Kidney tubule cell (primary cell): ENCODE data around the gene CYP51A1.
A peak's percentile ranks its signal among the peaks of the same experiment; 100 is the strongest.
"Not testable (repeated sequence)": the region's sequence is repeated elsewhere in the genome, so short reads cannot be mapped to it uniquely, and the experiment has no call there.

Experiments
- DNase-seq: peaks from one replicate; pipeline ENCODE4 v3.0.0-alpha.2; 2018; ENCODE audit warnings: low spot score

The CYP51A1 gene

DNA sequence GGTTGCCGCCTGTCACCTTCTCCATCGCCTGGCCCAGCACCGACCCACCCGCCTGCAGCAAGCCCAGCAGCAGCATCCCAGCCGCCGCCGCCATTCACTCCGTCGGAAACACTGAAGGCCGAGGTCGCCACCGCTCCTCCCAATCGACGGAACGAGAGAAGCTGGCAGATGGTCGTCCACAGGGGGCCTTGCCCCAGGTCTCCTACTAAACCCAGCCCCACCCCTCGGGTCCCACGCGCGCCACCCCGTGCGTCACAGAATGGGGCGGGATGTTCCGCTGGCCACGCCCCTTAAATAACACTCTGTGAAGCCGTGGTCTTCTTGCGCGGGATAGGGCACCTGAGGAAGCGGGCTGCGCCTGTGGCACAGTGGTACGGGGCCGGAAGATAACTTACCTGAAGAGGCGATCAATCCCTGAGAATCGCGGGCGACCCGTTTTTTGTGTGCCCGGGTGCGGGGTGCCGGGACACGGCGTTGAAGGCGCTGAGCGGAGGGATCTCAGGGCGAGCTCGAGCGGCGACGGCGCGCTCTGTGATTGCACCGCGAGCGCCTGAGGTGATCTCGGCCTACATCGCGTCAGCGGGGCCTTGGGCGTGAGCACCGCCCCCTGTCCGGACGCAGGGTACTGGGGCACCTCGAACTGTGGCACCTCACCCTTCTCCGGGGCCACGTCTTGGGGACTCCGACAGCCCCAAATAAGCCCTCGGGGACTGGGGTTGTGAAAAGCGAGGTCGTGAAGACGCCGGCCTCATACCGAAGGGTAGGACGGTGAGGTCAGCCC is at the start of gene CYP51A1:
Gene CYP51A1 (minus strand): TSS at position 207 of the 781 bp plus-strand sequence. CDS start 113 bp downstream, at position 94.
- DNase-seq, result peak; percentile 92

- DNase-seq, result peak; percentile 93
Measured at GRCh38 chr7:92178928-92179924, 44.9 kb upstream of the CYP51A1 start, which contains the start of gene LRRD1. LRRD1 (minus strand) TSS chr7:92179142; CDS start chr7:92165202, 13,940 bp downstream.

GRCh38 chr7:92177362-92177761 is 43.1 kb upstream of the CYP51A1 start:
- peak; percentile 40 for DNase-seq

GRCh38 chr7:92169529-92169928 is 35.3 kb upstream of the CYP51A1 start:
- DNase-seq, result not testable (repeated sequence)

- DNase-seq, result no peak
Measured at GRCh38 chr7:92161271-92161670, 27.0 kb upstream of the CYP51A1 start.

GRCh38 chr7:92158660-92159575 is 24.6 kb upstream of the CYP51A1 start:
- DNase-seq, result peak; percentile 48

GRCh38 chr7:92156990-92157389 is 22.7 kb upstream of the CYP51A1 start:
- DNase-seq, result no peak

GRCh38 chr7:92155108-92155739 is 20.9 kb upstream of the CYP51A1 start:
- peak; percentile 4 for DNase-seq

DNA sequence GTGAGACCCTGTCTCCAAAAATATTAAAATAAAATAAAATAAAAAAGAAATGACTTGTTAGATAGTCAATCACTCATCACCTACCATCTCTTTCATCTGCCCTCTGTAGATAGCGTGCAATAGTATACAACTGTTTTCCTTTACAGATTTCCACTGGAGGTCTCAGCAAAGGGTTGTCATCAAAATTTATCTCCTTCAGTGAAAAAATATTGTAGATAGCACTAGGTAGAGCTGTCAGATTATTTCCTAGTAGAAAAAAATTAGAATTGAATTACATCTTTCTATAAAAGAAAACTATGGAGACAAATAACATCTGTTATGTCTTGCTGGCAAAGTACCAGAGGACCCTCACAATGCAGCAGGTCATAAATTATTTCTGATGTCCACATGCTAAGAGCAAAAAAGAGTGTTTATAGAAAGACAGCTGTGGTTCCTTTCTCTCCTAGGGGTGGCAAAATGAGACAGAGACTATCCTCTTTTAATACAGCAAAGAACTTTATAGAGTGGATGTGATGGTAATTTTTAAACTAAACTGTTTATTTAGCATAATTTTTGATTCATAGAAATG is 16.3 kb upstream of the CYP51A1 start:
- no peak for DNase-seq

DNA sequence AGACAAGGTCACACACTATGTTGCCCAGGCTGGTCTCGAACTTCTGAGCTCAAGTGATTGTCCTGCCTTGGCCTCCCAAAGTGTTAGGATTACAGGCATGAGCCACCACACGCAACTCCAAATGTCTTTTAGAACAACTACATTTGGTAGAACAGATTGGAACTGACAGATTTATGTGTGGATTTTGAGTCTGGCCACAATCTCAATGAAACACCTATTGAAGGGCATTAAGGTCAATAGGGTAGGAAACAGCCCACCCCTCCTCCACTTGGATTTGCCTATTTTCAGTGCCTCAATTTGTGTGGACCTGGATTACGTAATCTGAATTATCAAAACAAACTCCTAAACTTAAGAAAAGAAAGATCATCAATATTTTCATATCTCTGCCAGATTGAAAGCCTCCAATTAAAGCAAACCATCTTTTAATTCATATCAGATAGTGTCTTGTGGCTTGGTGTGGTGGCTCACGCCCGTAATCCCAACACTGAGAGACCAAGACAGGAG is 15.5 kb upstream of the CYP51A1 start:
- no peak for DNase-seq

DNA sequence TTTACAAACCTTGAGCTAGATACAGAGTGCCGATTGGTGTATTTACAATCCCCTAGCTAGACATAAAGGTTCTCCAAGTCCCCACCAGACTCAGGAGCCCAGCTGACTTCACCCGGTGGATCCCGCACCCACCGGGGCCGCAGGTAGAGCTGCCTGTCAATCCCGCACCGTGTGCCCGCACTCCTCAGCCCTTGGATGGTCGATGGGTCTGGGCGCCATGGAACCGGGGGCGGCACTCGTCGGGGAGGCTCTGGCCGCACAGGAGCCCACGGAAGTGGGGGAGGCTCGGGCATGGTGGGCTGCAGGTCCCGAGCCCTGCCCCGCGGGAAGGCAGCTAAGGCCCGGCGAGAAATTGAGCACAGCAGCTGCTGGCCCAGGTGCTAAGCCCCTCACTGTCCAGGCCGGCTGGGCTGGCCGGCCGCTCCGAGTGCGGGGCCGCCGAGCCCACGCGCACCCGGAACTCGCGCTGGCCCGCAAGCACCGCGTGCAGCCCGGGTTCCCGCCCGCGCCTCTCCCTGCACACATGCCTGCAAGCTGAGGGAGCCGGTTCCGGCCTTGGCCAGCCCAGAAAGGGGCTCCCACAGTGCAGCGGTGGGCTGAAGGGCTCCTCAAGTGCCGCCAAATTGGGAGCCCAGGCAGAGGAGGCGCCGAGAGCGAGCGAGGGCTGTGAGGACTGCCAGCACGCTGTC is 9.1 kb upstream of the CYP51A1 start:
- not testable (repeated sequence) for DNase-seq

DNA sequence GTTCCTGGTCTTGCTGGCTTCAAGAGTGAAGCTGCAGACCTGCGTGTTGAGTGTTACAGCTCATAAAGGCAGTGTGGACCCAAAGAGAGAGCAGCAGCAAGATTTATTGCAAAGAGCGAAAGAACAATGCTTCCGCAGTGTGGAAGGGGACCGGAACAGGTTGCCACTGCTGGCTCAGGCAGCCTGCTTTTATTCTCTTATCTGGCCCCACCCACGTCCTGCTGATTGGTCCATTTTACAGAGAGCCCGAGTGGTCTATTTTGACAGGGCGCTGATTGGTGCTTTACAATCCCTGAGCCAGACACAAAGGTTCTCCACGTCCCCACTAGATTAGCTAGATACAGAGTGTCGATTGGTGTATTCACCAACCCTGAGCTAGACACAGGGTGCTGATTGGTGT is 8.5 kb upstream of the CYP51A1 start:
- not testable (repeated sequence) for DNase-seq

GRCh38 chr7:92141161-92141560 is 6.9 kb upstream of the CYP51A1 start:
- DNase-seq, result no peak

DNA sequence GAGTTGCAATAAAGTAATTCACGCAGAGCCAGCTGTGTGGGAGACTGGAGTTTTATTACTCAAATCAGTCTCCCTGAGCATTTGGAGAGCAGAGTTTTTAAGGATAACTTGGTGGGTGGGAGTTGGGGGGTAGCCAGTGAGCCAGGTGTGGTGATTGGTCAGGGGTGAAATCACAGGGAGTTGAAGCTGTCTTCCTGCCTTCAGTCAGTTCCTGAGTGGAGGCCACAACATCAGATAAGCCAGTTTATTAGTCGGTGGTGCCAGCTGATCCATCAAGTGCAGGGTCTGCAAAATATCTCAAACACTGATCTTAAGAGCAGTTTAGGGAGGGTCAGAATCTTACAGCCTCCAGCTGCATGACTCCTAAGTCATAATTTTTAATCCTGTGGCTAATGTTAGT is 3.3 kb upstream of the CYP51A1 start:
- no peak for DNase-seq

GRCh38 chr7:92135052-92135889 is 994 bp upstream of the CYP51A1 start:
- peak; percentile 45 for DNase-seq

DNA sequence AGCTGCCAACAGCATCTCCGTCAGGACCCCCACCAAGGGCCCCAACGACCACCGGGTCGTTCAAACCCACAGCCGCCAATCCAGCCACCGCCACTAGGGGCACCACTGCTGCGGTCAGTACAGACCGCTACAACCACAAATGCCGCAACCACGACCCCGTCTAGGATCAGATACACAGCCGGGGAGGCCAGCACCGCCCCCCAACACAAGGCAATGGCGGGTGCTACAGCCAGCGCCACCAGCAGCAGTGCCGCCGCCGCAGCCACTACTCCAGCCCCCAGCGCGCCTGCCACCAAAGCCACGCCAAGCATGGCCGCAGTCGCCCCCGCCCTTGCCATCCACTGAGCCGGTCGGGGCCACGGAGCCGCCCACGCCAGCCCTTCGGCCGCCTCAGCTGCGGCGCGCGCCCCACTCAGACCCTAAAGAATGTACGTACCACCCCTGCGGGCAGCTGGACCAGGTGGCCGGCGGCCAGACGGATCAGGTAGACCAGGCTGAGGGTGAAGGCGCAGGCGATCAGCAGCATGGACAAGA is 473 bp downstream of the CYP51A1 start:
- peak; percentile 59 for DNase-seq

GRCh38 chr7:92133133-92133736 is 1.0 kb downstream of the CYP51A1 start:
- DNase-seq, result no peak

GRCh38 chr7:92131764-92132330 is 2.4 kb downstream of the CYP51A1 start:
- no peak for DNase-seq
